HG03108 (cell line): ENCODE data around the gene RNF103.
A peak's percentile ranks its signal among the peaks of the same experiment; 100 is the strongest.

Experiments used
- ATAC-seq: cut with Tn5 transposase; IDR thresholded peaks from one replicate; pipeline ENCODE4 v1.9.1; 2021; ENCODE audit warnings: moderate library complexity; ENCODE audit not compliant: unreplicated experiment

The RNF103 gene

GRCh38 chr2:86566821-86567190 lies 56.9 kb downstream of the RNF103 start:
- ATAC-seq: no peak

GRCh38 chr2:86566158-86566820 lies 57.4 kb downstream of the RNF103 start:
- no peak for ATAC-seq

- no peak for ATAC-seq
Measured at GRCh38 chr2:86563650-86564061, 60.0 kb downstream of the RNF103 start.

- ATAC-seq: peak; percentile 91
Measured at GRCh38 chr2:86562922-86563649, 60.6 kb downstream of the RNF103 start, which contains the start of gene CHMP3. CHMP3 (minus strand) TSS chr2:86563443; CDS start chr2:86563348, 95 bp downstream.

- no peak for ATAC-seq
Measured at GRCh38 chr2:86562485-86562921, 61.2 kb downstream of the RNF103 start.

- ATAC-seq: no peak
Measured at GRCh38 chr2:86557836-86558235, 65.8 kb downstream of the RNF103 start.

- ATAC-seq: no peak
Measured at GRCh38 chr2:86556508-86556907, 67.2 kb downstream of the RNF103 start.
